Thoracic aorta (tissue), 2 donors: ENCODE measurements around the gene MYLIP. TPM values are rescaled to one million over a fixed set of nuclear protein-coding genes. Genes with fewer than 3 reads are reported as not detected.
A peak's percentile ranks its signal among the peaks of the same experiment; 100 is the strongest.

Experiments used
- ATAC-seq: fragments of 150-250 bp; one replicate; pipeline ENCODE4 v1.8.0; 2017; ENCODE audit warnings: low read depth; ENCODE audit not compliant: insufficient number of reproducible peaks, low FRiP score
- DNase-seq: peaks from one replicate; pipeline ENCODE4 v3.0.0-alpha.2; 2020; ENCODE audit warnings: low spot score
- H3K27ac ChIP-seq, 2 donors: fragments of 200-600 bp; sonication (generic); 1 replicate in 1 of 2; 2 replicates in 1 of 2; pipeline ENCODE4 v1.5.1; 2016; ENCODE audit warnings: mild to moderate bottlenecking in 2 of 2, moderate library complexity in 2 of 2
- H3K27me3 ChIP-seq: fragments of 200-600 bp; sonication (generic); replicated peaks from 2 replicates; pipeline ENCODE4 v1.6.0; 2016; ENCODE audit warnings: mild to moderate bottlenecking; ENCODE audit not compliant: insufficient read depth
- H3K36me3 ChIP-seq: fragments of 200-600 bp; sonication (generic); one replicate; pipeline ENCODE4 v1.5.1; 2016
- H3K4me1 ChIP-seq, 2 donors: fragments of 200-600 bp; sonication (generic); 1 replicate in 1 of 2; 2 replicates in 1 of 2; pipeline versions ENCODE4 v1.5.1 to v1.6.0; 2016; ENCODE audit warnings: low read depth in 2 of 2, mild to moderate bottlenecking in 1 of 2; ENCODE audit not compliant: control insufficient read depth in 1 of 2
- H3K4me3 ChIP-seq: fragments of 200-600 bp; sonication (generic); 2 replicates; pipeline ENCODE4 v1.5.1; 2016; ENCODE audit warnings: mild to moderate bottlenecking
- H3K9me3 ChIP-seq: fragments of 200-600 bp; sonication (generic); 2 replicates; pipeline ENCODE4 v1.5.1; 2016
- total RNA-seq, 2 donors: library from RNA; depleted of rRNA; stranded (reverse); fragments of >200 nt; gene quantifications; one replicate each; pipeline versions ENCODE4 v1.1.0 to v1.2.3, GENCODE V29; 2016
- TF ChIP-seq, protein P1 (sequence below): fragments of 200-600 bp; sonication (generic); IDR thresholded peaks from one replicate; pipeline ENCODE4 v1.5.1; 2019; ENCODE audit warnings: antibody characterized with exemption

The MYLIP gene
- total RNA-seq, 2 donors from 2014 or later = 90.4 to 97.2 TPM

DNA sequence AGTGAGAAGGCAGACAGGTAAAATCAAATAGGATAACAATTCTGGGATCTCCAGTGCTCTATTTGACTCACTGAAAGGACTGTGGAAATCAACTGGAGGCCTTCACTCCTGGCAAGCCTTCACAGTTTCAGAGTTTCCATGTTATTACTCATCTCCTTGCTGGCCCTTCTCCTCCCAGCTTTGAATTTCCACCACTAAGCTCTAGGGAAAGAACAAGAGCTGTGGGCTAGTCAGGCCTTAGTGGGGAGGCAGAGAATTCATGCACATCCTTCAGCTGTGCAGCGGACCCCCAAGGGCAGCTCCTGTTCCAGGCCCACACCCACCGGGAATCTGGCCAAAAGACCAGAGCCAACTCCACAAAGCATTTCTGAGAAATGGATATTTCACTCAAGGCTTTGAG, 26.0 kb downstream of the MYLIP start:
- H3K4me3 ChIP-seq = no peak overlapping the region
- no peak for DNase-seq
- no peaks in the 10 kb centered on the region for H3K36me3 ChIP-seq
- TF ChIP-seq, protein P1, sequence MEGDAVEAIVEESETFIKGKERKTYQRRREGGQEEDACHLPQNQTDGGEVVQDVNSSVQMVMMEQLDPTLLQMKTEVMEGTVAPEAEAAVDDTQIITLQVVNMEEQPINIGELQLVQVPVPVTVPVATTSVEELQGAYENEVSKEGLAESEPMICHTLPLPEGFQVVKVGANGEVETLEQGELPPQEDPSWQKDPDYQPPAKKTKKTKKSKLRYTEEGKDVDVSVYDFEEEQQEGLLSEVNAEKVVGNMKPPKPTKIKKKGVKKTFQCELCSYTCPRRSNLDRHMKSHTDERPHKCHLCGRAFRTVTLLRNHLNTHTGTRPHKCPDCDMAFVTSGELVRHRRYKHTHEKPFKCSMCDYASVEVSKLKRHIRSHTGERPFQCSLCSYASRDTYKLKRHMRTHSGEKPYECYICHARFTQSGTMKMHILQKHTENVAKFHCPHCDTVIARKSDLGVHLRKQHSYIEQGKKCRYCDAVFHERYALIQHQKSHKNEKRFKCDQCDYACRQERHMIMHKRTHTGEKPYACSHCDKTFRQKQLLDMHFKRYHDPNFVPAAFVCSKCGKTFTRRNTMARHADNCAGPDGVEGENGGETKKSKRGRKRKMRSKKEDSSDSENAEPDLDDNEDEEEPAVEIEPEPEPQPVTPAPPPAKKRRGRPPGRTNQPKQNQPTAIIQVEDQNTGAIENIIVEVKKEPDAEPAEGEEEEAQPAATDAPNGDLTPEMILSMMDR = no peak
- H3K9me3 ChIP-seq = no peaks in the 10 kb centered on the region
- ATAC-seq = peak; percentile 79
- H3K27ac ChIP-seq = peak overlapping the region; percentile 6 to 43
- peaks cover 5 to 8% of the 10 kb centered on the region in 2 donors for H3K4me1 ChIP-seq
- H3K27me3 ChIP-seq = no peaks in the 10 kb centered on the region

DNA sequence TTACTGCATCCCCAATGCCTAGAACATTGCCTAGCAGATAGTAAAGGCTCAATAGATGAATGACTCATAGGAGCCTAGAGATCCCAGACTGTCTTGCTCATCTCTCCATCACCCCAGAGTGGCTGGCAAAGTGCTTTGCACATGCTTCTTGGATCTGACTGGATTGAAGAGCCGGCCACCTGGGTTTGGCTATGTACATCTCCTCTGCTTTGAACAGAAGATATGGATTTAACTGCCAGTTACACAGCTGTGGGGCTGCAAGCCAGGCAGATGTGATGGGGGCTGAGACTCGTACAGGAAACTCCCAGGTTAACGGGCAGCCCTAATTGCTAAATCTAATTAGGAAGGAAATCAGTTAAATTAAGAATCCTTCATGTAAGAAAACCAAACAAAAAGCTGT, 28.6 kb downstream of the MYLIP start:
- DNase-seq = no peak
- peaks cover 5 to 8% of the 10 kb centered on the region in 2 donors for H3K4me1 ChIP-seq
- H3K9me3 ChIP-seq = no peaks in the 10 kb centered on the region
- ATAC-seq = no peak
- H3K27me3 ChIP-seq = no peaks in the 10 kb centered on the region
- no peaks in the 10 kb centered on the region for H3K36me3 ChIP-seq
- no peak overlapping the region for H3K4me3 ChIP-seq
- no peak overlapping the region for H3K27ac ChIP-seq
- TF ChIP-seq, protein P1 = no peak

DNA sequence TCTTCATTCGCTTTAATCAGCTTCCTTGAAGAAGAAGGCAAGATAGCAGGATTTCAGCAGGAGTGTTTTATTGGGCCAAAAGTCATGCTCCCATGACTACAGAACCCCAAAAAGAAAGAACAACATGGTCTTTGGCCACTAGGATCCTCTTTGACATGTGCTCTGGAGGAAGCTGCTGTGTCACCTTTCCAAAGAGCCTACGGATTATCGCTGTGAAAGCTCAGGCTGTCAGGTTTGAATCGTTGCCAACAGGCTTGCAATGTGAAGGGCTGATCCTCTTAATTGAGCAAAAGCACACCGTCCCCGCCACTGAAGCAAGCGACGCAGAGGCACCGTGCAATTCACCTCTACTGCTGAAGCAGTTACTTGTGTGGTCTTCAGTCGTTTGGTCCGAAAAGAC, 29.0 kb downstream of the MYLIP start:
- TF ChIP-seq, protein P1 = no peak
- no peak for ATAC-seq
- Histone ChIP-seq H3K4me1 (peaks cover 5 to 8% of the 10 kb centered on the region in 2 donors), H3K27ac (no peak overlapping the region), H3K9me3 (no peaks in the 10 kb centered on the region), H3K4me3 (no peak overlapping the region), H3K27me3 (no peaks in the 10 kb centered on the region), H3K36me3 (no peaks in the 10 kb centered on the region)
- no peak for DNase-seq

DNA sequence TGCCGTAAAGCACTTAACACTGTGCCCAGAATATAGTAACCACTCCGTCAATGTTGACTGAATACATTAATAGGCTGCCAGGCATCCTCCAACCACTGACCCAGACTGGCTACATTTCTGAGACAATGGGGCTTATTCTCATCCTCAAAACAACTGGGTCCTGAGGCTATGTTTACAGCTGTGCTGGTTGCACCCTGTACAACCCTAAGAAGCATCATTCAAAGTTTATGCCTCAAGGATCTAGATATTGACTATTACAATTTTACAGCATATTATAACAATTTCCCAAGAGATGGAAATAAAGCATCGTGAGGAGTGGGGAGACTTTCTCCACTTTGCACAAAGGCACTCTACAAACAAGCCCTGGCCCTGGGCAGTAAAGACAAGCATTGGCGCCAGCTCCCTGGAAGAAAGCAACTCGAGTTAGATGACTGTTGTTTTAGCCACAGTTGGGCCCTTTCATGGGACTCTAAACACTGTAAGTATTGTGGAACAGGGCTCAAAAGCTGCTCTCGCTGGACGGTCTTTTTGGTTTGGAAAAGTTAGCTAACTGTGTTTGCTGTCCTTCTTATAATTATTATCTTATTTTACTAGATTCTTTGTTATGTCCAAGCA, 30.2 kb downstream of the MYLIP start:
- peaks cover 5 to 8% of the 10 kb centered on the region in 2 donors for H3K4me1 ChIP-seq
- H3K4me3 ChIP-seq = no peak overlapping the region
- H3K9me3 ChIP-seq = no peaks in the 10 kb centered on the region
- H3K36me3 ChIP-seq = no peaks in the 10 kb centered on the region
- ATAC-seq = no peak
- no peak overlapping the region for H3K27ac ChIP-seq
- H3K27me3 ChIP-seq = no peaks in the 10 kb centered on the region
- TF ChIP-seq, protein P1 = no peak
- no peak for DNase-seq

DNA sequence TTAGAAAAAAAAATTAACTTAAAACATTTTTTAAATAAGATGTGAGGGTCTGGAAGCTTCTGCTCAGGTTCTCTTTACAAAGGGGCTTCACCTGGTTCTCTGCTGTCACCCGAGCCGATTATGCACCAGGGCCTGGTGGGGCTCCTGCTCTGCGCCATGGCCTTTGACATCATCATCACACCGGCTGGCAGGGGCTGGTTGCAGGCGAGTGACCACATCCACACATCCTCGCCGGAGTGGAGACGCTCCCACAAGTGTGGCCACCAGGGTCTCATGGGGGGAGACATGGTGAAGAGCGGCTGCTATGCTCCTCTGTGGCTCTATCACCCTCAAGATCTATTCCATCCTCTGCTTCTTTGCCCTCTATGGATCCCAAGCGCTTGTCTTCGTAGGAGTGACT, 31.9 kb downstream of the MYLIP start:
- Histone ChIP-seq H3K36me3 (no peaks in the 10 kb centered on the region), H3K27ac (no peak overlapping the region), H3K27me3 (no peaks in the 10 kb centered on the region), H3K4me3 (no peak overlapping the region), H3K4me1 (no peaks in the 10 kb centered on the region), H3K9me3 (no peaks in the 10 kb centered on the region)
- ATAC-seq (no peak), DNase-seq (no peak)
- TF ChIP-seq, protein P1 = no peak
